GM19099 (cell line): ENCODE results near the gene SEMA6D.

Source experiments
- POLR2A ChIP-seq: IDR thresholded peaks from 3 replicates; pipeline ENCODE4 v1.6.1; 2011; ENCODE audit warnings: low read depth; ENCODE audit not compliant: insufficient read length; ENCODE audit errors: extremely low read depth

The SEMA6D gene

DNA sequence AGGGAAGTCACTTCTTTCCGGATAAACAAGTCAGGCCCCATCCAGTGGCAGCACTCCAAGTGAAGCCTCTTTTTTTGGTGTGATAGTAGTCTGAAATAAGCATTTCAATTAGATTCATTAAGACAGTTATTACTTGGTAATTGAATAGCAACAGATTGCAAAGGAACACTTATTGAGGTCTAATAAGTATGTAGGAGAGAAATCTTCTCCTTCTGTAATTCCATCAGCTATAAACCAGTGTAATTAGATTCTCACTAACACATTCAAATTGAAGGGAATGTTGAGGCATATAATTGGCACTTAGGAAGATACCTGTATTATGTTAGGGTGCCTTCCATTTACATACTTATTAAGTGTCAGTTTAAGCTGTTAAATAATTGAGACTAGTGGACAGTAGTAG, 73.9 kb downstream of the SEMA6D start:
- no peak for TF ChIP-seq POLR2A

DNA sequence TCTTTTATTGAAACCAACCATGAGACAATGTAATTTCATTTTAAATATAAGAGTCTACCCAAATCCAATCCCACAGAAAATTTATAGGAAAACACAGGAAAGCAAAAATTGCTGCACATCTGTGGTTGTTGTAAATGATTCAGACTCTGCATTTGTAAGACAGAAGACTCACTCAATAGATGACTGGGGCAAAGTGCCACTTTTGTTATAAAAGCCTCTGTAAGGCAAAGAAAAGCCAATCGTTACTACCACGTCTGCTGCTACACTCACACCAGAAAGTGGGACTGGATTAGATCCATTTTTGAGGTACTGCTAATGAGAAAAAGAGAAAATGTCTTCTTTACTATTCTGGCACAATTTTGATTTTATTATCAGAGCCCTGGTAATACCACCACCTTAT, 74.9 kb downstream of the SEMA6D start:
- no peak for TF ChIP-seq POLR2A

DNA sequence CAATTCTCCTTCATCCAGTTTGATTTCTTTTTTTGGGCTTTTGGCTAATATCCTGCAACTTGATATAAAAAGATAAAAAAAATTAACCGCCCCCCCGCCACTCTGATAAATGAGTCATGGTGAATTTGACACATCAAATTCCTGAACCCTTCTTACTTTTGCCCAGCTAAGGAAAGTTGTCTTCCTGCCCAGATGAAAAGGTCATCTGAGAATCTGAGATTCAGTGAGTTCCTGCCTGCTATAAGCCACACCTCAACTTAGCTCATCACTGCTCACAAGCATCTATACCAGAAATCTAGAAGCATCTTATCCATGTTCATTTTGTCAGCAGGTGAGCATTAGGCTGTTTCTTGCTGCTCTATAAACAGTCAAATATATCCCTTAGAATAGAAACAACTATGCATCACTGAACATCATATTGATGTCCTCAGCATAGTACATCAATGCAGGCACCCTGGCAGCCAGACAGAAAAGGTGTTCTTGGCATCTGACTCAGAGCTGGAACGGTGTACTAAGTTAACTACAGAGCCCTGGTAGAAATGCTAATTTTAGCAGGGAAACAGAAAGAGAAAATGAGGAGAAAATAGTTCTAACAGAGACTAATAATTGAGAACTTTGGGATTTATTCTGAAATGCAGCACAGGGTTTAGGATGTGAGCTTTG, 77.1 kb downstream of the SEMA6D start:
- TF ChIP-seq POLR2A: no peak

DNA sequence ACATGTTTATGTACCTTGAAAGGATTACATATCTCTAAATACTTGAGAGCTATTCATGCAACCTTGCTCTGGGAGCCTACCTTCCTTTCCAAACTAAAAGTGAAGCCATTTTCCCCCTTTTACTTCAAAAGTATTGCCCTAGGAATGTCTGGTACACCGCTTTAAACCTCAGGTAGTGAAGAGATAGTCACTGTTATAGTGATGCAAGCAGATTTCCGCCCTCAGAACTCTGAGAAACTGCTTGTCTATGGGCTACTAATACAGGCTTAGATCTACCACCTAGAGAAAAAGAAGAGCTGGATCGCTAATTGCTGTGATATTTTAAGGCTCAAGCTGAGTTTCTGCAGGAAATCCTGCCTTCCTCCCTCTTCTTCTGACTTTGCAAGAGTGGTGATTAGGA, 78.6 kb downstream of the SEMA6D start:
- TF ChIP-seq POLR2A: no peak

DNA sequence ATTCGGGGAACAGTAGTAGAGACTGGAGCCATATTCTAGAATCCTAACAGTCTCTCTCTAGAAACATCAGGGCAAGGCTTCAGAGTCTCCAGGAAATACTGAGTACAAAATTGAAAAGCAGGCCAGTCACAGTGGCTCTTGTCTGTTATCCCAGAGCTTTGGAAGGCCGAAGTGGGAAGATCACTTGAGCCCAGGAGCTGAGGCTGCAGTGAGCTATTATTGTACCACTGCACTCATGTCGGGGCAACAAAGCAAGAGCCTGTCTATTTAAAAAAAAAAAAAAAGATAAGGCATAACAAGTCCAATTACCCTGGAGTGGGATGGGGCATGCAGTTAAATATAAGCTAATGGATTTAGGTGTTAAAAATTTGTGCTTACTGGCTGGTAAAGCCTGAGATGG, 79.0 kb downstream of the SEMA6D start:
- no peak for TF ChIP-seq POLR2A

DNA sequence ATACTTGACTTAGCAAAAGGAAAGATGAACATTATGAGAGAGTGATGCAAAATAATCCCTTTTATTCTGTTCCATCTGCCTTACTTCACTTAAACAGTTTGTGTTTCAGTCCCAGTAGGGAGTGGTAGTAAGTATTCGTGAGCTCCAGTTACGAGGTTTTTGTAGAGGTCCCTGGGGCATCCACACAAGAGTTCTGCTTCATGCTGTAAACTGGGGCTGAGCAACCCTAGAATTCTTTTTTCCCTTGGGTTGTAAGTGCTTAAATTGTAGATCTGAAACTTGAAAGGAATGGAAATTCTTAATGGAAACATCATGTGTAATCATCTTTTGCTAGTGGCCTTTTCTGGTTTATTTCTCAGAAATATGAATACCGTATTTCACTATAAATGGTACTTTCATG, 79.5 kb downstream of the SEMA6D start:
- TF ChIP-seq POLR2A: no peak

DNA sequence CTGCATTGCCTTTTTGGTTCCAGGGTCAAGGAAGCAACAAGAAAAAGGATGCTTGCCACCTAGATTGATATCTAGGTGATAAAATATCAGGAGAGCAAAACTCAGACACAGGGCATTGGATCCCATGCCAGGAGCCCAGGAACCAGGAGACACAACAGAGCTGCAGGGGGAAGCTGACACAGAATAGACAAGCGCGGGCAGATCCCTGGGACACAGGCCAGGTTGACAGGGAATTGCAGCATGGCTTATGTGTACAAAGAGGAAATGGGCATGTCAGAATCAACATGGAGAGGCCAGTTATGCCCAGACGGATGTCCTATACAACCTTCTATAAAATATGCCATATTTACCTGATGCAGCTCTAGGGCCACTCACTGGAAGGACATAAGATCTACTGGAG, 84.2 kb downstream of the SEMA6D start:
- no peak for TF ChIP-seq POLR2A

DNA sequence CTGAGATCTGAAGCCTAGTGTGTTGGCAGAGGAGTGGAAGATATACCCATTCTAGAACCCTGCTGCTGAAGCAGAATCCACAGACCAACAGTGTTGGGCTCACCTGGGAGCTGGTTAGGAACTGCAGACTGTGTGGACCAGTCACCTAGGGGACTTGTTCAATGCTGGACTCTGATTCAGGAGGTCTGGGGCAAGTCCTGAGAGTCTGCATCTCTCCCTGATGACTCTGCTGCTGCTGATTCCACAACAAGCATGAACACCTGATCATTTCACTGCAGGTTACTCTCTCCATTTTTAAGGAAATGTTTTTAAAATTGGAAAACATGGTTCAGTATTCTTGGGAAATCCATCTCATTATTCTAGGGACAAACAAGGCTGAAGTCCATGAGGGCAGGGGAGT, 84.9 kb downstream of the SEMA6D start:
- no peak for TF ChIP-seq POLR2A

DNA sequence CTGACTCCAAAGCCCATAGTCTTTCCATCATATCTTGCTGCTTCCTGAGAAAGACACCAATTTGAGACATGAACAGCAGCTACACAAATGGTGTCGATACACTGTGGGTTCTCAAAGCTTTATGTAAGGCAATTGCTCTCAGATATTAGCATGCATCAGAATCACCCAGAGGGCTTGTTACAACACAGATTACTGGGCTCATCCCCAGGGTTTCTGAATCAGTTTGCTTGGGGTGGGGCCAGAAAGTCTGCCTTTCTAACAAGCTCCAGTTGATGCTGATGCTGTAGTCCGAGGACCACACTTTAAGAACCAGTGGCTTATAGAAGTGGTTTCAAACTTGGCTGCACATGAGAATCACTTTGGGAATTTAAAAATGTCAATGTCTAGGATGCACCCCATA, 86.5 kb downstream of the SEMA6D start:
- no peak for TF ChIP-seq POLR2A

DNA sequence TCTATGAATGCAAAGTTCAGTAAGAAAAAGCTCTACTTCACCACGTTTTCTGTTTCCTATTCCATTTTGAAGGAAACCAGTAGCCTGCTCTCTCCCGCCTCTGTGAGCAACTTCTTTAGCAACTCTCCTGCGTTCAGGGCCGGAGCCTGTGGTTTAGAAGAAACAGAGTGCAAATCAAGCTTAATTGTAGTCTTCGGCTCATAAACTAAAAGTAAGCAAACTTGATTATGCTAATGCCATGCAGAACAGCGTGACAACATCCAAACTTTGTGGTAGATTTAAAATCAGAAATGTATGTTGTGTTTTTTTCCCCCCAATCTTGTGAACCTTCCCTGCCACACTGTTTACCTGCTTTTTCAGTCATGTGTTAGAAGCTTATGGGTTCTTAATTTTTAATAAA, 87.4 kb downstream of the SEMA6D start:
- TF ChIP-seq POLR2A: no peak

DNA sequence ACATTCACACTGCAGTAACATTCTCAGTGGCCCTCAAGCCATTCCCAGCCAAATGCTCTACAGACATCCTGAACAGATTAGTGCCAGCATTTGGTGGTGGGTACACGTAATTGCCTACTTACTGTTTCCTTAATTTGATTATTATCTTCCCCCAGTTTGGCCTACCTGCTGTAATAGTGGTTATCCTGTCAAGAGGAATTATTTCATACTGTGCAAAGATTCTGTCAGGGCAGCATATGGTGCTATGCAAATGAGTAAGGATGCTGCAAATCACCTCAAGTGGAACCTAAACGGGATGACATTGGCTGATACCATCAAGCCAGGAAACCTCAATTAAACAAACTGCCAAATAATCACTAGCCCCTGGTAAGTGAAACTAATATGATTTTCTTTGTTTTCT, 88.7 kb downstream of the SEMA6D start:
- TF ChIP-seq POLR2A: no peak

DNA sequence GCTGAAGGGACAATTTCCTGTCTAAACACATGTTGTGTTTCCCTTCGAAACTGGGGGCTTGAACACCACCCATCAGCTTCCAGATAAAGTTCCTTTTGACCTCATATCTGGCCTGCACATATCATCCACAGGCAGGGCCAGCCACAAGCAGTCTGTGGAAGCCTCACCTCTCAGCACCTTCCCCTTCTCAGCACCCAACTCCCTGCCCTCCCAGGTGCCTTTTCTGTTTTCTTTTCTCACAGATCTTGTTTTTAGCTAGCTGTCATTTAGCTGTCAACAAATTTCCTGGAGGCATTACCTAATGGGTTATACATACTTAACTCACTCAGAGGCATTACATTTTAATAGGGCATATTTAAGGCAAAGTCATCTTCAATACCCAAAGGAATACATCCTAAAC, 93.9 kb downstream of the SEMA6D start:
- no peak for TF ChIP-seq POLR2A

DNA sequence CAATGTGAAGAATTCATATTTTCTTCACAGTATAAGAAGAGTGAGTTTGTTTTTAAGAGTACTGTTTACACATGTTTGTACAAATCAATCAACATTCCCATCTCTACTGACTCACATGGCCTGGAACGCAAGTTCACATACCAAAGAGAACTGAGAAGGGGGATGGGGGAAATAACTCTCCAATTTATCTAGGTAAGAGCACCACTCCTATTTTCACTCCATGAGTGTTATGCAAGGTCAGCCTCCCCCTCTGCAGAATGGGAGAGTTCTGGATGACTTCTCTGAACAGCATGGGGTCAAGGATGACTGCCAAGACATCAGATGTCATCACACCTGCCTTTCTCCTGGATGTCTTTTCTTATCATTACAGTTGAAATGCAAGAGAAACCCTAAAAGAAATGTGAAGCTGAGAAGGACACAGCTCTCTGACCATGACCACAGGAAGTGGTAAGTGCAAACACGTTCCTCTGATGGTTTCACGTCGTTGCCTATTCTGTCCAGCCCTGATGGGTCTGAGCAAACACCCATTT, 95.2 kb downstream of the SEMA6D start:
- TF ChIP-seq POLR2A: no peak

DNA sequence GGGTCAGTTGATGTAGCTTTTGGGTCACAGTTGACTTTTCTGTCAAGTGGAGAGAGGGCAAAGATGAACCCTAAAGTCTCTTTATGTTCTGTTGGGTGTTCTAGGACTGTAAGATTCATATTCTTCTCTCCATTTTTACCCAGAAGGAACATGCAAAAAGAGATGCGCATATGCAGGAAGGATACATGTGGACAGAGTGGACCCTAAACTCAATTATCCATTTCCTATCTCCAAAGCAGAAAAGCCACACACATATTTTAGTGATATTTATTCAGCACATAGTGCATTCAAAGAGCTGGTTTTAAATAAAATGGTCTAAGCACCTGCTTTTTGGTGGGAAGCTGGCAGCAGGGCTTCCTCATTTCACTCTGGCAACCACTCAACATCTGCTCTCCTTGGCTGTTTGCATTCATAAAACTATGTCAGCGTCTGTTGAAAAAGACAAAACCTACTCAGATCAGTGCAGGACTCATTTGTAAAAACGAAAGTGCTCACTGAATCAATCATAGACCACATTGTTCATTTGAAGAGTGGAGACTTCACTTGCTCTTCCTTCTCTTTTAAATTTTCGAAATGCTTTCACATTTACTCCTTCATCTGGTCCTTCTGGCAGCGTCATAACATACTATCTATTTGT, 96.6 kb downstream of the SEMA6D start:
- TF ChIP-seq POLR2A: no peak

DNA sequence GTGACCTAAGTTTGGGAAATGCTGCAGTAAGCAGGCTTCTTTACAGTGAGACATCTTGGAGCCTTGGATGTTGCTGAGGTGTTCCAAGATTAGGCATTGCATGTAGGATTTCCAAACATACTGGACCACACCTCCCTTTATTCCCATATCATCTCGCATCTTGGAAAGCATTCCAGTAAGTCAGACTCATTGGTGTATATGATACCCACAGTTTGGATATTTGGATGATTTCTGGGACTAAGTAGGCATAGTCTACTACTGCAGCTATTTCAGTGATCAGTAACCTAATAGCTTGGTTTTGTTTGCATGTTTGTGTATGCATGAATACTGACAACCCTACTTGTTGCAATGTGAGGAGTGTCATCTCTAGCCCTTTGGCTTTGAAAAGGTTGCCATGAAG, 97.3 kb downstream of the SEMA6D start:
- no peak for TF ChIP-seq POLR2A

DNA sequence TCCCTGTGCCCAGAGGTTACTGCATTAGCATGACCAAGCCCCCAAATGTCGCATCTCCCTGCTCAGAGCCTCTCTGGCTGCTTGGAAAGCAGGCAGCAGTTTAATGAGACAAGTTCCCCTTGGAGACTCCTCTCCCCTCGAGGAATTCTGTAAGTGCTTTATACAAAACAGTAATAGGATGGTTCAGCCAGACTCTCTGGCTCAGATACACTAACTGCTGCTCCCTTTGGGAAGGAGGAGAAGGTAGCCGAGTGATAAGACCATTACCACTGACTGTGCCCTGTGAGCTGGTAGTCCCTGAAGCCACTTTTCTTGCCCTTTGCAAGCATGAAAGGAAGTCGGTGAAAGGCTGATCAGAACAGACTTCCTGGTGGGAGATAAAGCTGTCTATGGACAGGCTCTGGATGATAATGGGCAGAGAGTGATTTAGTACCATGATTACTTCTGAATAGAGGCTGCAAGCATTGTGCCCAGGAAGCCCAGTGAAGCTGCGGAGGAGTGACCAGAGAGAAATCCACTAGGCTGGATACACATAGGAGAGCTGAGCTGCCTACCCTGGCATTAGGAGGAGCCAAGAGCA, 100.8 kb downstream of the SEMA6D start:
- no peak for TF ChIP-seq POLR2A
